Limb (tissue), 2 donors: ENCODE results near the gene STK40.
A peak's percentile ranks its signal among the peaks of the same experiment; 100 is the strongest.

Experiments
- DNase-seq, 2 donors: peaks; one replicate each; pipeline ENCODE4 v3.0.0-alpha.2; 2016; ENCODE audit errors: extremely low spot score in 2 of 2

Gene STK40, protein sequence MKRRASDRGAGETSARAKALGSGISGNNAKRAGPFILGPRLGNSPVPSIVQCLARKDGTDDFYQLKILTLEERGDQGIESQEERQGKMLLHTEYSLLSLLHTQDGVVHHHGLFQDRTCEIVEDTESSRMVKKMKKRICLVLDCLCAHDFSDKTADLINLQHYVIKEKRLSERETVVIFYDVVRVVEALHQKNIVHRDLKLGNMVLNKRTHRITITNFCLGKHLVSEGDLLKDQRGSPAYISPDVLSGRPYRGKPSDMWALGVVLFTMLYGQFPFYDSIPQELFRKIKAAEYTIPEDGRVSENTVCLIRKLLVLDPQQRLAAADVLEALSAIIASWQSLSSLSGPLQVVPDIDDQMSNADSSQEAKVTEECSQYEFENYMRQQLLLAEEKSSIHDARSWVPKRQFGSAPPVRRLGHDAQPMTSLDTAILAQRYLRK

GRCh38 chr1:36385410-36386264 is at the start of gene STK40:
TSS of gene STK40 (minus strand) at chr1:36385924. CDS start at chr1:36361332, 24,592 bp downstream.
- peak; percentile 98 to 99 for DNase-seq

- no peak for DNase-seq
Observed at GRCh38 chr1:36433102-36433501, 47.4 kb upstream of the STK40 start.

DNA sequence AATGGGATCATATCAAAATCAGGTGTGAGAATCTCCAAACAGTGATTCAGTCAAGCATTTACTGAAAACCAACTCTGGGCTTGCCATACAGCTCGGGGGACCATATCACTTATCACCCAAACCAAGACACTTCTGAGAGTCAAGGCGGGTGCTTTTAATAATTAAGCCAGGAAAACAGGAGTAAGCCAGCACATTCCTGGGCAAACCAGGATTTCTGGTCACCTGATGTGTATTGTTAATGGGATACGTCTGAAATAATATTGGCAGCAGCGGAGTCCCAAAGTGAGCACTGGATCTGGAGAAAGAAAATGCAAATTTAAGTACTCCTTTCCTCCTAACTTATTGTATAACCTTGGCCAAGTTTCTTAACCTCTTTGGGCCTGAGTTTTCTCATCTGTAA is 46.9 kb upstream of the STK40 start:
- no peak for DNase-seq

DNA sequence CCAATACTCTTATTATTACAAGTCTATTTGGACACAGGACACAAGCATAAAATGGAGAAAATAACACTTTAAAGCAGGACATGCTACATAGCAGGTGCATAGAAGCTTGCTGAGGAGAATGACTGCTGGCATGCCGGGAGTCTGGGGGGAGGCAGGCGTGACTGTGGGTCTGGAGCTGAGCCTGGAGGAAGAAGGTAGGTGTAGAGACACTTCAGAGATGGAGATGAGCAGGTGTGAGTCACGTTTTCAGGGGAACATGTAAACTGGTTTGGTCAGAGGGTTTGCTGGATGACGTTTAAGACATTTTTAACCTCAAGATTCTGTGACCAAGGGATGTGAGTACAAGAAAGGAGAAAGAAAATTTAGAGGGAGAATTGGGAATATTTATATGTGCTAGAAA is 40.1 kb upstream of the STK40 start:
- no peak for DNase-seq

DNA sequence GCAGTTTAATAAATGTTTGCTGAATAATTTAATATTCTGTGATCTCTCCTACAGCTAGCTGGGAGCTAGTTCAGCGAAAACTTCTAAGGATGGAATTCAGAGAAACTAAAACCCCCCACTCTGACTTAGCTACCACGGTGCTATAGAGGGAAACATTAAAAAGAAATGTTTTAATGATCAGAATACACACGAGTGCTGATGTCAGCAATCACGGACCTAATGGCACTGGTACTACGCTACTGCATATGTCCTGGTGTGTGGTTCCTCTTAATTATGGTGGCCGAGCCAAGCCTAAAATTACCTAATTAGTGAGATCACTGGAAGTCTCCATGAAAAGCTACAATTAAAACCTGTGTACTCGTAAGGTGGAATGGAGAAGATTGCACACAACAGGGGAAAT is 35.9 kb upstream of the STK40 start:
- DNase-seq: no peak

DNA sequence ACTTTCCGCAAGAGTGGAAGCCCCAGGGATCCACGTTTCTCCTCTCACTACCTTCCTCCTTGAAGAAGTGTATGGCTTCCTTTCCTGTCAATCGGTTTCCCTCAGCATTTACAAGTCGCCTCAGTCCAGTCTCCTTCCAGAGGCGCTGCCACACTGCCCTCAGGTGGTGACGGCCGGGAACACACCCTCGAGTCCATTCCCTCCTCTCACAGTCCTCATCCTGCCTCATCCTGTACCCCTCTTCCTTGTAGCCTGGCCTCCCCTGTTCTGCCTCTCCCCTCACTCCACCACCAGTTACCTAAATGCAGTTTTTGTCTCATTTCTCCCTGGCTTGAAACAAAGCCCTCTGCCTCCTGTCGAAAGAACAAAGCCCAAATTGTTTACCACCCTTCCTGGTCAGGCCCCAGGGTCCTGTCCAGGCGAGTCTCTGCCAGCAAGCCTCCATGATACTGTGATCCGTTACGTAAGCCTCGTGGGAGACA is 35.2 kb upstream of the STK40 start:
- DNase-seq: peak; percentile 83 to 94

DNA sequence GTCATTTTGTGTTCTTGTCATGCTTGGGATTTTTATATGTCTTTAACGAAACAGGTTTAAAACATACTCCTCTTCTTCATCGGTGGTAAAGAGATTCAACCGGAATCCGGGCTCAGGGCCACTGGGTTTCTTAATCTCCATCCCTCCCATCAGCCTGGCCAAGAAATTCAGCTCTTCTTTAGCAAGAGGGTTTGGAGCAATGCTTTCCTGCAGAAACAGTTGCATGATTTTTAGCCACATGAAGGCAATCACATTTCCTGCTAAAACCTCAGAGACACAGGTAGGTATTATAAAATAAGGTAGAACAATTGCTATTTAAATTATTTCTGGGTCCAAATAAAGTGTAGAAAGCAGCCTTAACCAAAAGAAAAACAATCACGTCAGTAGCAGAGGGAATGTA is 34.7 kb upstream of the STK40 start:
- DNase-seq: no peak

DNA sequence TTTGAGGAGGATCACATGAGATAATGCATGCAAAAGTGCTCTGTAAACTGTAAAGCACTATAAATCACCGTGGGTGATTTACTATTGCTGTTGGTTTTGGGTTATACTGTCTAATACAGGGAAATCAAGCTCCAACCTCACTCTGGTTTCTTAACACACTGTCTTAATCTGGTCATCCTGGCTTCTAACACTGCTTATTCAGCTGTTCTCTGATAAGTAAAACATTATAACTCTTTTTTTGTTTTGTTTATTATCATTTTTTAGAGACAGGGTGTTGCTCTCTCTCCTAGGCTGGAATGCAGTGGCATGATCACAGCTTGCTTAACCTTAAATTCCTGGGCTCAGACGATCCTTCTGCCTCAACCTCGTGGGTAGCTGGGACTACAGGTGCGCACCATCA is 33.8 kb upstream of the STK40 start:
- no peak for DNase-seq

GRCh38 chr1:36419140-36419539 is 33.4 kb upstream of the STK40 start:
- no peak for DNase-seq

DNA sequence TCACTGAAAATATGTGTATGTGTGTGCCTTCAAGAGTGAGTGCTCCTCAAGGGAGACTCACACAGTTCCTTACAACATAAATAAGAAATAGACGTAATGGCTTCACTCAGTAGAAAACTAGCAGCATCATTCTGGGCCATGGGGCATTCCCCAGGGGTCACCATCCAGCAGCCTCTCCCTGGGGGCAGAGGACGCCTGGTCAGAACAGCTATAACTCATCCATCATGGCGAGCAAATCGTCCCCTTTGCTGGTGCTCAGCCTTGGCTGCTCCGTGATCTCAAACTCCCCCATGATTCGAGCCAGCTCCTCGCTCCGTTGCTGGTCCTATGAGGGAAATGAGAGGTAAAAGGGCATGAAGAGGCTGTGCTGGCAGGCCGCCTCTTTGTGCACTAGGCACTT is 32.2 kb upstream of the STK40 start:
- DNase-seq: no peak

- DNase-seq: no peak
Observed at GRCh38 chr1:36415661-36416326, 30.1 kb upstream of the STK40 start.

DNA sequence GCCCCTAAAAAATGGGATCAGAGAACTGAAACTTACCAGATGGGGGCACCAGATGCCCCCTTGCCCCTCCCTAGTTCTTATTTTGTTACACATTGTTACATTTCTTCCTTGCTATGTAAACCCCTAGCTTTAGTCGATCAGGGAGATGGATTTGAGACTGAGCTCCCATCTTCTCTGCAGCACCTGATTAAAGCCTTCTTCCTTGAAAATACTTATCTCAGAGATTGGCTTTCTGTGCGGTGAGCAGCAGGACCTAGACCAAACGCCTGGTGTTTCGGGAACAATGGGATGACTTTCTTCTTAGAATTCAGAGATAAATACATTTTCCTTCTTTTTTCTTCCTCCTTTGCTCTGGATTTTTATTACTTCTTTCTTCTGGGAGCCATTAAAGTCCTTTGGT is 28.7 kb upstream of the STK40 start:
- DNase-seq: no peak

DNA sequence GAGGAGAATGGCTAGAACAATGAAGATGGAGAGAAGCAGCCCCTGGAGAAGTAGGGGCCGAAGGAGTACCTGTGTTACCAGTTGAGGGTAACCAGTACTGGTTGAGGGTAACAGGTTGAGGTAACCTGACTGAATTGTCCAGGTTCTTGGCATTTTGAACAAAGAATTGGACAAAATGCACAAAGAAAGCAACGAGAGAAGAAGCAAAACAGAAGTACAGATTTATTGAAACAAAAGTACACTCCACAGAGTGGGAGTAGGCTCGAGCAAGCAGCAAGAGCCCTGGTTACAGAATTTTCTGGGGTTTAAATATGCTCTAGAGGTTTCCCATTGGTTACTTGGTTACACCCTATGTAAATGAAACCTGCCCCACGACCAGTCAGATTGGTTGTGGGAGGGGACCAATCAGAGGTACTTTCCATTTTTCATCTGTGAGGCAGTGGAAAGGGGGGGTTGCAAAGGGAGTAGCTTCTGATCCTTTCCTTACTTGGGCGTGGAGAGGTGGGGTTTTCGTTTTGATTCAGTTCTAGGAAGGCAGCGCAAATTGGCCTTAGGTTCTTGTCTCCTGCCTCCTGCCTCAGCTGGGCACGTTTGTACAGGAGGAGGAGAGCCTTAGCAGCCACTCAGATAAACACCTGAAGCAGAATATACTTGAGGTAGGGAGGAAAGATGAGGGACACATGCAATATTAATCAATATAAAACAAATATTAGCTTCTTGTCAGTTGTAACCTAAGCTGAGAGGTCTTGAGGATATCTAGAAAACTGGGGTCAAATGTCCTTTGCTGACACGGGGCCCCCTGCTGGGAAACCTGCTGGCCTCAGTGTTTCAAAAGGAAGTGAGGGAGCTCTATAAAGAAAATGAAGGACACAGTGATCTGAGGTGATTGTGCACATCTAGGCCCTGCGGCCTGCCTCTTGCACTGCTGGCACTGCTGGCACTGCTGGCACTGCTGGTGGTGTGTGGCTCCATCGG is 26.2 kb upstream of the STK40 start:
- no peak for DNase-seq

DNA sequence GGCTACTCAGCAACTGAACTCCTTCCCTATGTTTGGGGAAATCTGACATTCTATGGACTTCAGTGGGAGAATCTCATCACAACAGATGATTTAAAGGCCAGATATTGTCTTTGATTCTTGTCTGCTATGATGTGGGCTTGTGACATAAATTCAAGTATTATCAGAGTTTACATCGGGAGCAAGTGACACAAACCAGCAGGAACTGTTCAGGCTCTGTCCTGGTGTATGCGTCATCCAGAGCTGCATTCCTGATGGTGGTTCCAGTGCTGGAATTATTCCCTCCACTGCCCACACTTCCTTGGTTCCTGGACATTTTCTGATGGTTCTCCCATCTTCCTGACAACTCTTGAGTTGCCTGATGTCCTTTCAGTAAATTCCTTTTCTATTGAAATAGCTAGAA is 22.8 kb upstream of the STK40 start:
- DNase-seq: no peak

DNA sequence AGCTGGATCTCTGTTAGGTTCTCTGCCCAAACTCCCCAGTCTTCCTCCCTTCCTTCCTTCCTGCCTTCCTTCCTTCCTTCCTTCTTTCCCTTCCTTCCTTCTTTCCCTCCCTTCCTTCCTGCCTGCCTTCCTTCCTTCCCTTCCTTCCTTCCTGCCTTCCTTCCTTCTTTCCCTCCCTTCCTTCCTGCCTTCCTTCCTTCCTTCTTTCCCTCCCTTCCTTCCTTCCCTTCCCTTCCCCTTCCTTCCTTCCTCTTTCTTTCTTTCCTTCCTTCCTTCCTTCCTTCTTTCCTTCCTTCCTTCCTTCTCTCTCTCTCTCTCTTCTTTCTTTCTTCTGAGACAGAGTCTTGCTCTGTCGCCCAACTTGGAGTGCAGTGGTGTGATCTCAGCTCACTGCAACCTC is 20.7 kb upstream of the STK40 start:
- no peak for DNase-seq

DNA sequence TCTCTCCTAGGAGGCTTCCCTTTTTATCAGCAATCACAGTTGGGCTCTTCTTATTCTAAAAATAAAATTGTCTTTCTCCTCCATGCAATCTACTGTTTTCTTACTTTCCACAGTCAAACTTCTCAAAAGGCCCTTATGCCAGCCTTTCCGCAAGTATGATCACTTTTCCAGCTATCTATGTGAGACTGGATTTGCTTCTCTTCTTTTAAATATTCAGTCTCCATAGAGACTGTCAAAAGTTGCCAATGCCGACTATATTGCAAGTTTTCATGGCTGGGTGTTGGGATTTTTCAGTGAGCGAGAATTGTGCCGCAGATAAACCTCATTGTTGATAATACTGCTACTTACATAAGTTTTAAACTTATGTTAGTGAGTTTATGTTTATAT is 16.8 kb upstream of the STK40 start:
- no peak for DNase-seq

DNA sequence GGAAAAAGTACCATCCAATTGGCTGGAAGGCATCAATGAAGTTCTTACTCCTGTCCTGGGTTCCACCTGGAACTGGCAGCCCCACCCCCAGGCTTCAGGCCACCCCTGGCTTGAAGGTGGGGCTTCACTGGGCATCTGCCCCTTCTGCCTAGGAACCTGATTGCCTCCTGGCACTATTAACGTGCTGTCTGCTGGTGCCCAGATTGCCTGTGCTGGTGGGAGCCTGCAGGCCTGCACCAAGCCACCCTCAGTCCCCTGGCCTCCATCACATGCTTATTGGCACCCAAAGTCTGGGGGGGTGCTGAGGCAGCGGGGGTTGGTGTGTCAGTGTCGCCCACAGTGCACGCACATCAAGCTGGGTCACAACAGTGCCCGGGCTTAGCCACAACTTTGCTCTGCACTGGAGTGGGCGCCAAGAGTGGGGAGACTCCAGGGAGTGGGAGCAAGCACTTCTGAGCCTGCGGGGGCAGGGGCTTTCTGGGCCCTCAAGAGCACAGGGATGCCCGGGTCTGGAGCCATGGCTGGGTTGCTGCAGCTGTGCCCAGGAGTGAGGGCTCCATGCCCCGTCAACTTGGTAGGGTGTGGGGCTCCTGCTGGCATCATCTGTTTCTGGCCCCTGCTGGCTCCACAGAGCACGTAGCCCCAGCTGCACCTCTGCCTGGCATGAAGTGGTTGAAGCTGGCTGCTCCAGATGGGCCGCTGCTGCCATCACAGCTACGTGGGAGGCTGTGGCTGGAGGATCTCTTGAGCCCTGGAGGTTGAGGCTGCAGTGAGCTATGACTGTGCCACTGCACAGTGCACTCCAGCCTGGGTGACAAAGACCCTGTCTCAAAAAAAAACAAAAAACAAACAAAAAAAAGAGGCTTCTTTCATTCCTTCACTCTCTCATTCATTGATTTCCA is 16.1 kb upstream of the STK40 start:
- DNase-seq: no peak

GRCh38 chr1:36400825-36401601 is 15.3 kb upstream of the STK40 start:
- peak in 1 of 2 donors; percentile 43 for DNase-seq

- no peak for DNase-seq
Observed at GRCh38 chr1:36400514-36400824, 14.7 kb upstream of the STK40 start.
